ENCODE data around the gene EXTL1. TPM values are rescaled to one million over a fixed set of nuclear protein-coding genes. Genes with fewer than 3 reads are reported as not detected.
A peak's percentile ranks its signal among the peaks of the same experiment; 100 is the strongest.

The EXTL1 gene
- total RNA-seq, 1 experiment from 2014 or later = 0.26 TPM

- intact Hi-C loops (cut with micrococcal nuclease) = no loop called here
- Histone ChIP-seq H3K27ac (ENCODE audit: low read length) (no peak overlapping the region), H3K9me2 (replicated peaks; ENCODE audit: low read length) (no peaks in the 10 kb centered on the region), H4K20me1 (ENCODE audit: low read length) (no peaks in the 10 kb centered on the region), H3K4me3 (ENCODE audit: low read length) (no peak overlapping the region), H3K9me3 (ENCODE audit: low read length) (no peaks in the 10 kb centered on the region), H3K4me1 (ENCODE audit: insufficient read depth, low read length) (no peaks in the 10 kb centered on the region), H3K4me2 (ENCODE audit: low read length) (no peak overlapping the region), H3K9ac (ENCODE audit: low read length) (no peak overlapping the region), H3K27me3 (ENCODE audit: low read length) (no peaks in the 10 kb centered on the region), H2AFZ (ENCODE audit: low read length) (no peak overlapping the region), H3K36me3 (ENCODE audit: low read depth, low read length) (no peaks in the 10 kb centered on the region), H3F3A (ENCODE audit: low read length, unreplicated experiment) (no peaks in the 10 kb centered on the region), H3K79me2 (ENCODE audit: low read length) (no peaks in the 10 kb centered on the region)
- ChIA-PET POLR2A (ENCODE audit: unreplicated experiment) (no interaction called here), CTCF (no interaction called here)
- no peak for TF ChIP-seq EZH2 (IDR thresholded peaks at IDR 0.05; ENCODE audit: low read length, unreplicated experiment)
- no peak for TF ChIP-seq EZH2phosphoT487 (IDR thresholded peaks at IDR 0.05; ENCODE audit: borderline replicate concordance, low read length)
- no peak for TF ChIP-seq CTCF (conservative IDR thresholded peaks at IDR 0.05; ENCODE audit: low read depth, low read length)
- DNase-seq = no peak
- no peak for ATAC-seq
- no TSS peak for BruUV-seq (replicated peaks)
Observed at GRCh38 chr1:26005434-26006105, 16.0 kb upstream of the EXTL1 start.

- Histone ChIP-seq H4K20me1 (ENCODE audit: low read length) (no peaks in the 10 kb centered on the region), H2AFZ (ENCODE audit: low read length) (no peak overlapping the region), H3K27me3 (ENCODE audit: low read length) (no peaks in the 10 kb centered on the region), H3K4me1 (ENCODE audit: insufficient read depth, low read length) (no peaks in the 10 kb centered on the region), H3K27ac (ENCODE audit: low read length) (no peak overlapping the region), H3K36me3 (ENCODE audit: low read depth, low read length) (no peaks in the 10 kb centered on the region), H3K9me3 (ENCODE audit: low read length) (no peaks in the 10 kb centered on the region), H3K4me3 (ENCODE audit: low read length) (no peak overlapping the region), H3F3A (ENCODE audit: low read length, unreplicated experiment) (no peaks in the 10 kb centered on the region), H3K79me2 (ENCODE audit: low read length) (no peaks in the 10 kb centered on the region), H3K9ac (ENCODE audit: low read length) (no peak overlapping the region), H3K4me2 (ENCODE audit: low read length) (no peak overlapping the region), H3K9me2 (replicated peaks; ENCODE audit: low read length) (no peaks in the 10 kb centered on the region)
- ChIA-PET CTCF (no interaction called here), POLR2A (ENCODE audit: unreplicated experiment) (no interaction called here)
- no peak for ATAC-seq
- intact Hi-C loops (cut with micrococcal nuclease) = no loop called here
- TF ChIP-seq EZH2 (IDR thresholded peaks at IDR 0.05; ENCODE audit: low read length, unreplicated experiment) (no peak), EZH2phosphoT487 (IDR thresholded peaks at IDR 0.05; ENCODE audit: borderline replicate concordance, low read length) (no peak), CTCF (conservative IDR thresholded peaks at IDR 0.05; ENCODE audit: low read depth, low read length) (no peak)
- no TSS peak for BruUV-seq (replicated peaks)
- no peak for DNase-seq
Observed at GRCh38 chr1:26006710-26007109, 14.9 kb upstream of the EXTL1 start.

GRCh38 chr1:26009796-26010447, 11.7 kb upstream of the EXTL1 start:
- H3F3A ChIP-seq (ENCODE audit: low read length, unreplicated experiment) = no peaks in the 10 kb centered on the region
- no peaks in the 10 kb centered on the region for H3K4me1 ChIP-seq (ENCODE audit: insufficient read depth, low read length)
- ChIA-PET CTCF (no interaction called here), POLR2A (ENCODE audit: unreplicated experiment) (no interaction called here)
- no peak overlapping the region for H2AFZ ChIP-seq (ENCODE audit: low read length)
- intact Hi-C loops (cut with micrococcal nuclease) = no loop called here
- ATAC-seq (peak; percentile 46; the same call in 1 of the 2 replicates), DNase-seq (peak; percentile 51)
- H3K27ac ChIP-seq (ENCODE audit: low read length) = no peak overlapping the region
- H3K79me2 ChIP-seq (ENCODE audit: low read length) = no peaks in the 10 kb centered on the region
- H3K36me3 ChIP-seq (ENCODE audit: low read depth, low read length) = no peaks in the 10 kb centered on the region
- H4K20me1 ChIP-seq (ENCODE audit: low read length) = no peaks in the 10 kb centered on the region
- TF ChIP-seq CTCF (conservative IDR thresholded peaks at IDR 0.05; ENCODE audit: low read depth, low read length) = peak; percentile 45
- no peak for TF ChIP-seq EZH2 (IDR thresholded peaks at IDR 0.05; ENCODE audit: low read length, unreplicated experiment)
- no peak for TF ChIP-seq EZH2phosphoT487 (IDR thresholded peaks at IDR 0.05; ENCODE audit: borderline replicate concordance, low read length)
- H3K9ac ChIP-seq (ENCODE audit: low read length) = no peak overlapping the region
- H3K9me3 ChIP-seq (ENCODE audit: low read length) = no peaks in the 10 kb centered on the region
- no peak overlapping the region for H3K4me2 ChIP-seq (ENCODE audit: low read length)
- H3K9me2 ChIP-seq (replicated peaks; ENCODE audit: low read length) = no peaks in the 10 kb centered on the region
- no peak overlapping the region for H3K4me3 ChIP-seq (ENCODE audit: low read length)
- H3K27me3 ChIP-seq (ENCODE audit: low read length) = no peaks in the 10 kb centered on the region
- no TSS peak for BruUV-seq (replicated peaks)

Measured in PC-3 (cell line).